OCI-LY7 (cell line): ENCODE measurements around the gene ABCB1.

Source experiments
- CTCF ChIP-seq: fragments of 200-600 bp; sonication (generic); conservative IDR thresholded peaks from 2 replicates; pipeline ENCODE4 v1.5.1; 2014; ENCODE audit warnings: mild to moderate bottlenecking, antibody characterized with exemption, low read length, moderate library complexity, mixed read lengths
- EZH2phosphoT487 ChIP-seq: fragments of 200-600 bp; sonication (generic); IDR thresholded peaks from 2 replicates; pipeline ENCODE4 v1.6.1; 2018; ENCODE audit warnings: low read depth, borderline replicate concordance, mild to moderate bottlenecking, mixed run types, antibody characterized with exemption, low read length, moderate library complexity, mixed read lengths

DNA sequence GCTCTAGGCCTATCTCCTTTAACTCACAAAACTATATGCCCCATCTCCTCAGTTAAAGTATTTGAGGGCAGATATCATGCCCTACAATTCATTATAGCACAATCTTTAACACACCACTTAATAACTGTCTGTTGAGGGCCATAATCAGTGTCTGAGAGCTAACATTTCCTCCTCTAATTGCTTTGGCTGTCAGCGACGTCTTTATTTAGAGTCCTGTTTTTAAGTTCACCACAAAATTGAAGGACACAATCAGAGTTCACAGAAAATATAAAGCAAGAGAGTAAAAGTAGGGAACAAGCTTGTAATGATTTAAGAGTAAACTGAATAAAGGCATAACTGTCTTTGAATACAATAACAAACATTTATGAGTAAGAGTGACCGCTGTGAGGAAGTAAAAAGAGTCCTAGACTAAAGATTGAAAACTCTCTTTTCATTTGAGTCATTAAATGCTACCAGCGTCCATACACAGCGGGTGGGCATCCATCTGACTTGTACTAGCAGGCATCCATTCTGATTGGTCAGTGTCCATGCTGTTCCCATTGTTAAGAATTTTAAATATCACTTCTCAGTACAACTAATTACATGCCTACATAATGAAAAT lies 86.8 kb downstream of the ABCB1 start:
- TF ChIP-seq CTCF (no peak), EZH2phosphoT487 (no peak)
